Measurements from ENCODE around the gene CTIF.
"Not testable (repeated sequence)": the region's sequence is repeated elsewhere in the genome, so short reads cannot be mapped to it uniquely, and the experiment has no call there.

Gene CTIF

GRCh38 chr18:48640566-48641270 lies 101.9 kb downstream of the CTIF start:
- no peak for DNase-seq (ENCODE audit: low read depth)
- Histone ChIP-seq H3K4me3 (ENCODE audit: low read length) (no peak overlapping the region), H3K36me3 (ENCODE audit: control insufficient read depth, insufficient read depth, low read length, severe bottlenecking) (peaks cover 52% of the 10 kb centered on the region), H3K4me1 (ENCODE audit: control insufficient read depth, insufficient read depth, low read length) (peaks cover 10% of the 10 kb centered on the region), H3K27me3 (replicated peaks; ENCODE audit: control insufficient read depth, insufficient read depth, low read length) (no peaks in the 10 kb centered on the region), H3K9me3 (ENCODE audit: control insufficient read depth, low read length) (no peaks in the 10 kb centered on the region), H3K9ac (ENCODE audit: low read length) (no peak overlapping the region)

- H3K9ac ChIP-seq (ENCODE audit: low read length) = no peak overlapping the region
- H3K36me3 ChIP-seq (ENCODE audit: control insufficient read depth, insufficient read depth, low read length, severe bottlenecking) = peaks cover 46% of the 10 kb centered on the region
- H3K4me3 ChIP-seq (ENCODE audit: low read length) = no peak overlapping the region
- no peaks in the 10 kb centered on the region for H3K27me3 ChIP-seq (replicated peaks; ENCODE audit: control insufficient read depth, insufficient read depth, low read length)
- H3K9me3 ChIP-seq (ENCODE audit: control insufficient read depth, low read length) = no peaks in the 10 kb centered on the region
- no peak for DNase-seq (ENCODE audit: low read depth)
- H3K4me1 ChIP-seq (ENCODE audit: control insufficient read depth, insufficient read depth, low read length) = peaks cover 10% of the 10 kb centered on the region
Measured at GRCh38 chr18:48641981-48642380, 103.2 kb downstream of the CTIF start.

DNA sequence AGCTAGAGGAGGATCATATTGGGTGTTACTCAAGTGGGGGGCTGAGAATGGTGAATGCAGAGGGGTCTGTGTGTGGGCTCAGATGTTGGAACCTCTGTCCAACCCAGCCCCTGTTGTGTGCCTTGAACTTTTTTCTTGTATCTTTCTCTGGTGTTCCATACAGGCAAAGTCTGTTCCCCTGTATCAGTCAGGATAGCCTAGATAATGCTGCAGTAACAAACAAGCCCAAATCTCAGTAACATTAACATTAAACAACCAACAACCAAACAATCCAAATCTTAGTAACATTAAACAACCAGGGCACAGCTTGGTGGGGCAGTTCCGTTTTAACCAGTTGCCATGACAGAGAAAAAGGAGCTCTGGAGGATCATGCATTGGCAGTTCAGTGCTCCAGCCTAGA lies 103.7 kb downstream of the CTIF start:
- Histone ChIP-seq H3K4me1 (ENCODE audit: control insufficient read depth, insufficient read depth, low read length) (peaks cover 10% of the 10 kb centered on the region), H3K9ac (ENCODE audit: low read length) (no peak overlapping the region), H3K27me3 (replicated peaks; ENCODE audit: control insufficient read depth, insufficient read depth, low read length) (no peaks in the 10 kb centered on the region), H3K4me3 (ENCODE audit: low read length) (no peak overlapping the region), H3K36me3 (ENCODE audit: control insufficient read depth, insufficient read depth, low read length, severe bottlenecking) (peaks cover 45% of the 10 kb centered on the region), H3K9me3 (ENCODE audit: control insufficient read depth, low read length) (no peaks in the 10 kb centered on the region)
- DNase-seq (ENCODE audit: low read depth) = no peak

- no peak for DNase-seq (ENCODE audit: low read depth)
- no peak overlapping the region for H3K9ac ChIP-seq (ENCODE audit: low read length)
- H3K4me1 ChIP-seq (ENCODE audit: control insufficient read depth, insufficient read depth, low read length) = peaks cover 10% of the 10 kb centered on the region
- peaks cover 40% of the 10 kb centered on the region for H3K36me3 ChIP-seq (ENCODE audit: control insufficient read depth, insufficient read depth, low read length, severe bottlenecking)
- no peaks in the 10 kb centered on the region for H3K27me3 ChIP-seq (replicated peaks; ENCODE audit: control insufficient read depth, insufficient read depth, low read length)
- H3K4me3 ChIP-seq (ENCODE audit: low read length) = no peak overlapping the region
- no peaks in the 10 kb centered on the region for H3K9me3 ChIP-seq (ENCODE audit: control insufficient read depth, low read length)
Measured at GRCh38 chr18:48643262-48643661, 104.4 kb downstream of the CTIF start.

GRCh38 chr18:48644029-48644428 lies 105.2 kb downstream of the CTIF start:
- H3K9ac ChIP-seq (ENCODE audit: low read length) = no peak overlapping the region
- H3K27me3 ChIP-seq (replicated peaks; ENCODE audit: control insufficient read depth, insufficient read depth, low read length) = no peaks in the 10 kb centered on the region
- no peaks in the 10 kb centered on the region for H3K9me3 ChIP-seq (ENCODE audit: control insufficient read depth, low read length)
- no peak for DNase-seq (ENCODE audit: low read depth)
- peaks cover 33% of the 10 kb centered on the region for H3K36me3 ChIP-seq (ENCODE audit: control insufficient read depth, insufficient read depth, low read length, severe bottlenecking)
- H3K4me1 ChIP-seq (ENCODE audit: control insufficient read depth, insufficient read depth, low read length) = peaks cover 10% of the 10 kb centered on the region
- H3K4me3 ChIP-seq (ENCODE audit: low read length) = no peak overlapping the region

GRCh38 chr18:48645427-48646002 lies 106.7 kb downstream of the CTIF start:
- peaks cover 22% of the 10 kb centered on the region for H3K36me3 ChIP-seq (ENCODE audit: control insufficient read depth, insufficient read depth, low read length, severe bottlenecking)
- H3K4me3 ChIP-seq (ENCODE audit: low read length) = no peak overlapping the region
- no peak overlapping the region for H3K9ac ChIP-seq (ENCODE audit: low read length)
- H3K27me3 ChIP-seq (replicated peaks; ENCODE audit: control insufficient read depth, insufficient read depth, low read length) = no peaks in the 10 kb centered on the region
- no peaks in the 10 kb centered on the region for H3K9me3 ChIP-seq (ENCODE audit: control insufficient read depth, low read length)
- DNase-seq (ENCODE audit: low read depth) = no peak
- peaks cover 10% of the 10 kb centered on the region for H3K4me1 ChIP-seq (ENCODE audit: control insufficient read depth, insufficient read depth, low read length)

- no peaks in the 10 kb centered on the region for H3K4me1 ChIP-seq (ENCODE audit: control insufficient read depth, insufficient read depth, low read length)
- H3K9me3 ChIP-seq (ENCODE audit: control insufficient read depth, low read length) = no peaks in the 10 kb centered on the region
- no peak for DNase-seq (ENCODE audit: low read depth)
Measured at GRCh38 chr18:48646976-48647375, 108.1 kb downstream of the CTIF start.

DNA sequence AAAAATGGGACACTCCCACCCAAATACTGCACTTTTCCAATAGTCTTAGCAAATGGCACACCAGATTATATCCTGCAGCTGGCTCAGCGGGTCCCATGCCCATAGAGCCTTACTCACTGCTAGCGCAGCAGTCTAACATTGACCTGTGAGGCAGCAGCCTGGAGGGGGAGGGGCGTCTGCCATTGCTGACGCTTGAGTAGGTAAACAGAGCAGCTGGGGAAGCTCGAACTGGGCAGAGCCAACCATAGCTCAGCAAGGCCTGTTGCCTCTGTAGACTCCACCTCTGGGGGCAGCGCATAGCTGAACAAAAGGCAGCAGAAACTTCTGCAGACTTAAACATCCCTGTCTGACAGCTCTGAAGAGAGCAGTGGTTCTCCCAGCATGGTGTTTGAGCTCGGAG lies 110.4 kb downstream of the CTIF start:
- Histone ChIP-seq H3K36me3 (ENCODE audit: control insufficient read depth, insufficient read depth, low read length, severe bottlenecking) (peaks cover 7% of the 10 kb centered on the region), H3K9ac (ENCODE audit: low read length) (no peak overlapping the region), H3K9me3 (ENCODE audit: control insufficient read depth, low read length) (no peaks in the 10 kb centered on the region), H3K4me1 (ENCODE audit: control insufficient read depth, insufficient read depth, low read length) (no peaks in the 10 kb centered on the region), H3K27me3 (replicated peaks; ENCODE audit: control insufficient read depth, insufficient read depth, low read length) (no peaks in the 10 kb centered on the region), H3K4me3 (ENCODE audit: low read length) (no peak overlapping the region)
- no peak for DNase-seq (ENCODE audit: low read depth)

More at GRCh38 chr18:48646976-48647375, 108.1 kb downstream of the CTIF start:
- Histone ChIP-seq H3K9ac (ENCODE audit: low read length) (no peak overlapping the region), H3K27me3 (replicated peaks; ENCODE audit: control insufficient read depth, insufficient read depth, low read length) (no peaks in the 10 kb centered on the region), H3K36me3 (ENCODE audit: control insufficient read depth, insufficient read depth, low read length, severe bottlenecking) (peaks cover 10% of the 10 kb centered on the region), H3K4me3 (ENCODE audit: low read length) (no peak overlapping the region)

- H3K36me3 ChIP-seq (ENCODE audit: control insufficient read depth, insufficient read depth, low read length, severe bottlenecking); H3K4me3 ChIP-seq (ENCODE audit: low read length); H3K9ac ChIP-seq (ENCODE audit: low read length); H3K27me3 ChIP-seq (replicated peaks; ENCODE audit: control insufficient read depth, insufficient read depth, low read length); H3K9me3 ChIP-seq (ENCODE audit: control insufficient read depth, low read length); DNase-seq (ENCODE audit: low read depth): not testable (repeated sequence)
- peaks cover 18% of the 10 kb centered on the region for H3K4me1 ChIP-seq (ENCODE audit: control insufficient read depth, insufficient read depth, low read length)
Measured at GRCh38 chr18:48654591-48654990, 115.8 kb downstream of the CTIF start.

DNA sequence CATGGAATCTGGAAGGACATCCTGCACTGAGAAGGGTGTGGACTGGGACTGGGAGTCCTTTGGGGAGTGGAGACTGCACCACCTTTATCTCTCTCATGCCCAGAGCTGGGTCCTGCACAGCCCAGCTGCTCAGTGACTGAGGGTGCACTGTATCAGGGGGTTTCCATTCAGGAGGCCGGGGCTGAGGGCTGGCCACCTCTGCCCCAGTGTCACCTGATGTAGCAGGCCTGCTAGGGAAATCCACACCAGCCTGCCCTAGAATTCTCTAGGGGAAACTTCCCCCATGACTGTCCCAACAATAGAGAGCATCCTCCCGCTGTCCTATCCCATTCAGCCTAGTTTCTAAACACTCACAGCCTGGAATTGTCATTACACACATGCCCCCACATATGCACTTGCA lies 116.7 kb downstream of the CTIF start:
- H3K9me3 ChIP-seq (ENCODE audit: control insufficient read depth, low read length) = no peaks in the 10 kb centered on the region
- no peaks in the 10 kb centered on the region for H3K27me3 ChIP-seq (replicated peaks; ENCODE audit: control insufficient read depth, insufficient read depth, low read length)
- DNase-seq (ENCODE audit: low read depth) = no peak

DNA sequence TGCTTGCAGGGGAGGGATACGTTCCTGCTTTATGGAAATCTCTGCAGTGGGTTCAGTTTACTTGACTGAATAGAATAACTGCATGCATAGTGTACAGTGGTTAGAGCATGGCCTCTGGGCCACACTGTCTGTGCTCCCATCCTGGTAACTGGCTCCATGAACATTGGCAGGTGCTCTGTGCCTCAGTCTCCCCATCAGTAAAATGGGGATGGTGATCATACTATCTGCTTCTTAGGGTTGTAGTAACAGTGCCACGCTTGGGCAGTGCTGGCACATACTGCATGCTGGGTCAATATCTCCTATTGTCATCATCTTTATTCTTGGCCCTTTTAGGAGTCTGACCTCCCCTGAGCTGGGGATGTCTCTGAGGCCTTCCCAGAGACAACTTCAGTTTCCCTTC lies 117.3 kb downstream of the CTIF start:
- Histone ChIP-seq H3K9ac (ENCODE audit: low read length) (no peak overlapping the region), H3K4me1 (ENCODE audit: control insufficient read depth, insufficient read depth, low read length) (peaks cover 18% of the 10 kb centered on the region), H3K9me3 (ENCODE audit: control insufficient read depth, low read length) (no peaks in the 10 kb centered on the region), H3K27me3 (replicated peaks; ENCODE audit: control insufficient read depth, insufficient read depth, low read length) (no peaks in the 10 kb centered on the region), H3K36me3 (ENCODE audit: control insufficient read depth, insufficient read depth, low read length, severe bottlenecking) (no peaks in the 10 kb centered on the region), H3K4me3 (ENCODE audit: low read length) (no peak overlapping the region)
- DNase-seq (ENCODE audit: low read depth) = no peak

More for the DNA sequence above, 116.7 kb downstream of the CTIF start:
- Histone ChIP-seq H3K36me3 (ENCODE audit: control insufficient read depth, insufficient read depth, low read length, severe bottlenecking) (no peaks in the 10 kb centered on the region), H3K4me3 (ENCODE audit: low read length) (no peak overlapping the region), H3K4me1 (ENCODE audit: control insufficient read depth, insufficient read depth, low read length) (peaks cover 18% of the 10 kb centered on the region), H3K9ac (ENCODE audit: low read length) (no peak overlapping the region)

GRCh38 chr18:48656582-48656981 lies 117.8 kb downstream of the CTIF start:
- Histone ChIP-seq H3K9me3 (ENCODE audit: control insufficient read depth, low read length) (no peaks in the 10 kb centered on the region), H3K9ac (ENCODE audit: low read length) (peak overlapping the region; percentile 13), H3K4me3 (ENCODE audit: low read length) (no peak overlapping the region), H3K4me1 (ENCODE audit: control insufficient read depth, insufficient read depth, low read length) (peaks cover 18% of the 10 kb centered on the region), H3K27me3 (replicated peaks; ENCODE audit: control insufficient read depth, insufficient read depth, low read length) (no peaks in the 10 kb centered on the region), H3K36me3 (ENCODE audit: control insufficient read depth, insufficient read depth, low read length, severe bottlenecking) (no peaks in the 10 kb centered on the region)
- DNase-seq (ENCODE audit: low read depth) = no peak
